Naive thymus-derived CD4-positive, alpha-beta T cell (primary cell): ENCODE measurements around the gene RALGPS1. TPM values are rescaled to one million over a fixed set of nuclear protein-coding genes. Genes with fewer than 3 reads are reported as not detected.

ENCODE experiments used
- ATAC-seq: fragments of 150-1000 bp; cut with Tn5 transposase; 2 replicates; pipeline ENCODE4 v1.10.0; 2021; ENCODE audit warnings: mild to moderate bottlenecking, moderate library complexity
- CTCF ChIA-PET: fragments of 350-600 bp; sonication (Branson Sonifier 250); formaldehyde crosslinking; loops from one replicate; lab custom pipeline; 2021; ENCODE audit warnings: antibody characterized with exemption; lab: Charles Lee
- POLR2A ChIA-PET: fragments of 350-600 bp; sonication (Branson Sonifier 250); formaldehyde crosslinking; loops from one replicate; lab custom pipeline; 2021; ENCODE audit warnings: antibody characterized with exemption, inconsistent platforms; lab: Charles Lee
- DNase-seq, 9 donors: peaks; one replicate each; pipeline versions ENCODE4 v3.0.0 to v3.0.0-alpha.2; 2020 to 2022; ENCODE audit warnings: mixed read lengths in 1 of 9
- H3K27ac ChIP-seq: one replicate; pipeline ENCODE4 v1.7.0; 2013; ENCODE audit warnings: mild to moderate bottlenecking, low read depth, low read length, moderate library complexity
- H3K27me3 ChIP-seq, 2 donors: one replicate each; pipeline ENCODE4 v1.7.0; 2013; ENCODE audit warnings: low read length in 2 of 2, mild to moderate bottlenecking in 2 of 2, moderate library complexity in 2 of 2; ENCODE audit not compliant: control insufficient read depth in 2 of 2, insufficient read depth in 2 of 2
- H3K36me3 ChIP-seq, 3 experiments: 1 replicate in 2 of 3; 2 replicates in 1 of 3; pipeline ENCODE4 v1.7.0; 2013; ENCODE audit warnings: low read length in 3 of 3, mild to moderate bottlenecking in 3 of 3, moderate library complexity in 1 of 3; ENCODE audit not compliant: insufficient read depth in 3 of 3, control insufficient read depth in 2 of 3
- H3K4me1 ChIP-seq, 2 donors: one replicate each; pipeline ENCODE4 v1.7.0; 2013; ENCODE audit warnings: low read length in 2 of 2, mild to moderate bottlenecking in 2 of 2, moderate library complexity in 1 of 2; ENCODE audit not compliant: control insufficient read depth in 2 of 2, insufficient read depth in 2 of 2
- H3K4me3 ChIP-seq: 2 replicates; pipeline ENCODE4 v1.7.0; 2013; ENCODE audit warnings: mild to moderate bottlenecking, low read length
- H3K9me3 ChIP-seq, 3 experiments: 1 replicate in 2 of 3; 2 replicates in 1 of 3; pipeline ENCODE4 v1.7.0; 2013; ENCODE audit warnings: low read length in 3 of 3; ENCODE audit not compliant: control insufficient read depth in 2 of 3
- H3K27ac Mint-ChIP-seq, 9 donors: one replicate each; pipeline ENCODE4 v1.8.0; 2020 to 2022; ENCODE audit warnings: mixed read lengths in 9 of 9, mild to moderate bottlenecking in 8 of 9, moderate library complexity in 5 of 9, inconsistent platforms in 2 of 9
- H3K27me3 Mint-ChIP-seq, 5 donors: one replicate each; pipeline ENCODE4 v1.8.0; 2021 to 2022; ENCODE audit warnings: mixed read lengths in 5 of 5, mild to moderate bottlenecking in 1 of 5
- H3K36me3 Mint-ChIP-seq, 5 donors: one replicate each; pipeline ENCODE4 v1.8.0; 2020 to 2022; ENCODE audit warnings: mixed read lengths in 5 of 5, mild to moderate bottlenecking in 3 of 5, inconsistent platforms in 1 of 5
- H3K4me1 Mint-ChIP-seq, 7 donors: one replicate each; pipeline ENCODE4 v1.8.0; 2020 to 2022; ENCODE audit warnings: mixed read lengths in 7 of 7, mild to moderate bottlenecking in 3 of 7, inconsistent platforms in 1 of 7
- H3K4me3 Mint-ChIP-seq, 10 donors: one replicate each; pipeline ENCODE4 v1.8.0; 2020 to 2022; ENCODE audit warnings: mild to moderate bottlenecking in 10 of 10, mixed read lengths in 10 of 10, moderate library complexity in 6 of 10, inconsistent platforms in 2 of 10
- H3K9me3 Mint-ChIP-seq, 11 donors: one replicate each; pipeline ENCODE4 v1.8.0; 2020 to 2022; ENCODE audit warnings: mixed read lengths in 11 of 11, mild to moderate bottlenecking in 4 of 11, inconsistent platforms in 1 of 11, moderate library complexity in 1 of 11
- intact Hi-C, 2 donors: fragments of 100-400 bp; cut with micrococcal nuclease; formaldehyde crosslinking; loops; one replicate each; pipeline ENCODE4 v1.15.1; 2023
- polyA plus RNA-seq, 2 donors: library from polyadenylated mRNA; unstranded; fragments of 300-500 nt; fragmentation: Illumina TruSeq; gene quantifications; one replicate each; pipeline ENCODE4 v1.2.3, GENCODE V29; 2021
- total RNA-seq, 6 experiments: library from RNA in 5 of 6; stranded (reverse) in 5 of 6; gene quantifications; 1 replicate in 5 of 6; 2 replicates in 1 of 6; pipeline ENCODE4 v1.2.3 and lab custom pipeline; 2021 to 2026

The RALGPS1 gene
- total and polyA plus RNA-seq, 7 experiments from 2014 or later = 1.0 to 8.3 (median 4.1) TPM

DNA sequence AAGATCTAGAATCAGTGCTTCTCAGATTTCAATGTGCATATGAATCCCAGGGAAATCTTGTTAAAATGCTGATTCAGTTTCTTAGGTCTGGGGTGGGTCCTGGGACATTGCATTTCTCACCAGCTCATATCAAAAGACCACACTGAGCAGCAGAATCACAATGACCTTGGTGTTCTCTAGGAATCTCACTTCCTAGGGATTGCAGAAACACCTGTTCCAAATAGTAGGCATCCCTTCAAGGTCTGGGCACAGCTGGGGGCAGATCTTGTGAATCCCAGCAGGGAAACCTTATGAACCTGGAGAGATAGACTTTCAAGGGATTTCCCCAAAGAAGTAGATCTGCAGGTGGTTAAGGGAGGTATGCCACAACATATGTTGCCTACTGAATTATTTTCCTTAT lies 341.1 kb downstream of the RALGPS1 start:
- Mint-ChIP-seq H3K36me3 (peaks cover 0 to 9% (median 0%) of the 10 kb centered on the region in 5 donors), H3K9me3 (no peaks in the 10 kb centered on the region), H3K27me3 (peaks cover 7 to 54% (median 17%) of the 10 kb centered on the region in 5 donors), H3K27ac (no peak overlapping the region), H3K4me3 (no peak overlapping the region), H3K4me1 (peaks cover 0 to 3% (median 0%) of the 10 kb centered on the region in 7 donors)
- Histone ChIP-seq H3K9me3 (no peaks in the 10 kb centered on the region), H3K36me3 (no peaks in the 10 kb centered on the region), H3K27me3 (no peaks in the 10 kb centered on the region), H3K4me1 (no peaks in the 10 kb centered on the region), H3K27ac (no peak overlapping the region), H3K4me3 (no peak overlapping the region)
- intact Hi-C loops = no loop called here
- ATAC-seq (no peak), DNase-seq (no peak)
- ChIA-PET CTCF (no interaction called here), POLR2A (no interaction called here)

DNA sequence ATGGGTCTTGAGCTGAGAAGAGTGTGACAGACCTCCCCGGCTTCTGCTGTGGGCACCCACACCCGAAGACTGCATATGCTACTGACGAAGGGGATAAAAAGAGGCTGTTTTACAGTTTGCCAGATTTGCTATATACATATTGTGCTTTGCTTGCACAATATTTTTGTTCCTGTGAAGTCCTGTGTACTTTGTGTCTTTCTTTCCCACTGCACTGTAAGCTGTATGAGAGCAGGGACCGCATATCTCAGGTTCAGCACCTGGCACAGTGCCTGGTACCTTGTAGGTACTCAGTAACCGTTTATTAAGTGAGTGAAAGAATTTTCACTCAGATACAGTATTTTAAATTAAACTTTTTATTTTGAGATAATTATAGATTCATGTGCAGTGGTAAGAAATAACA lies 341.7 kb downstream of the RALGPS1 start:
- DNase-seq (no peak), ATAC-seq (no peak)
- H3K9me3 ChIP-seq = no peaks in the 10 kb centered on the region
- POLR2A ChIA-PET = no interaction called here
- H3K27ac ChIP-seq = no peak overlapping the region
- no peaks in the 10 kb centered on the region for H3K36me3 ChIP-seq
- CTCF ChIA-PET = no interaction called here
- H3K4me3 ChIP-seq = no peak overlapping the region
- Mint-ChIP-seq H3K9me3 (no peaks in the 10 kb centered on the region), H3K4me1 (peaks cover 0 to 2% (median 0%) of the 10 kb centered on the region in 7 donors), H3K4me3 (no peak overlapping the region), H3K27ac (no peak overlapping the region), H3K36me3 (peaks cover 0 to 6% (median 0%) of the 10 kb centered on the region in 5 donors), H3K27me3 (peaks cover 7 to 51% (median 17%) of the 10 kb centered on the region in 5 donors)
- intact Hi-C loops = no loop called here
- H3K27me3 ChIP-seq = no peaks in the 10 kb centered on the region
- no peaks in the 10 kb centered on the region for H3K4me1 ChIP-seq

DNA sequence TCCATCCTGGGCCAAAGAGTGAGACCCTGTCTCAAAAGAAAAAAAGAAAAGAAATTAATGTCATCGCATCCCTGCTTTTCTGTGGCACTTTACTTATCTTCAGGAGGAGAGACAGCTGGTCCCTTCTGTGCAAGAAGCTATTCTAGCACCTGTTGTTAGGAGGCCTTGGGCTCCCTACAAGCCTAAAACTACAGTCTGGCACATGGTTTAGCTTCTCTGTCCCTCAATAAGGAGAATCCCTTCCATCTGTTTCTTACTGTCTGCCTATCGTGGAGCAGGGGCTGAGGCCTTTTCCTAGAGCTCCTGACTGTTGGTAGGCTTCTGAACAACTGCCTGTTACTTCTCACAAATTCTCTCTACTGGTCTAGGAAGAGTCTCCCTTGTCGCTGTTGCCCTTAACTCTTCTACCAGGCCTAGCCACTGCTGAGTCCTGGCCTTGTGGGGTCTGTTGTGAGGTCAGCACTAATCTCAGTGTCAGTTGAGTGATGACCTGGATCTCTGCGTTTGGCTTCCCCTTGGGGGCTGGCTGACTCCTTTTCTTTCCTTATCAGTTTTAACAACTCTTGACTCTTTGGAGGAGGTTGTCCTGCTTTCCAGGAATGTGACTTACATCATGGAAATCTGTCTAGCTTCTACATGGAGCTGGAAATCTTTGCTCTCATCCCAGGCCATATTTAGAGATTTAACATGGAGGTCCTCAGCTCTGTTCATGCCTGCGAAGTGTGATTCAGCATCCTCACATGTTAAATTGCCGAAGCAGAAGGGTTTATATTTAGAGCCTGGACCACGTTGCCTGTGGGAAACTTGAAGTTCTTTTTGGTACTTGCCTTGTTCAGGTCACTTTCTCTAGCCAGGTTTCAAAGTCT lies 344.3 kb downstream of the RALGPS1 start:
- no peaks in the 10 kb centered on the region for H3K36me3 ChIP-seq
- Mint-ChIP-seq H3K27me3 (peaks cover 0 to 32% (median 10%) of the 10 kb centered on the region in 5 donors), H3K36me3 (peaks cover 0 to 4% (median 0%) of the 10 kb centered on the region in 5 donors), H3K4me3 (no peak overlapping the region), H3K4me1 (no peaks in the 10 kb centered on the region), H3K9me3 (no peaks in the 10 kb centered on the region), H3K27ac (no peak overlapping the region)
- no peak for DNase-seq
- no peak for ATAC-seq
- H3K9me3 ChIP-seq = no peaks in the 10 kb centered on the region
- H3K27ac ChIP-seq = no peak overlapping the region
- ChIA-PET CTCF (interaction anchor here (1.0 kb wide), 1 partner anchor 58 kb away, joined by 3 read pairs; no protein-coding TSS in a partner anchor), POLR2A (no interaction called here)
- intact Hi-C loops = no loop called here
- H3K4me3 ChIP-seq = no peak overlapping the region
- no peaks in the 10 kb centered on the region for H3K4me1 ChIP-seq
- H3K27me3 ChIP-seq = no peaks in the 10 kb centered on the region

DNA sequence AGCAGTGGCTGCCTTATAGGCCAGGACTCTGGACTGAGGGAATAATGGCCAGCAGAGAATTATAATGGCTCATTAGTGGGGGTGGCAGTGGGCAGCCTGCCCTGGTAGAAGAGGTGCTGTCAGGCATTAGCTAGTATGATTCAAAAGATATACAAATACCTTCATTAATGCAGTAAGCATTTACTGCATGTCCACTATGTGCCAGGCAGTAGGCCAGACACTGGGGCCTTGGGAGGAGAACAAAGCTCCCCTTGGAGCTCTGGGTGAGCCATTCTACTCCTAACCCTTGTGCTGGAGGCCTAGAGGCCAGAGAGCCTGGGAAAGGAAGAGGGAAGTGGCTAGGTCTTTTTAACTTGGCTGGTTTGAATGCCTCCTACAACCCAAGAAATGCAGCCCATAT lies 348.0 kb downstream of the RALGPS1 start:
- H3K4me1 Mint-ChIP-seq = no peaks in the 10 kb centered on the region
- intact Hi-C loops = no loop called here
- H3K9me3 ChIP-seq = no peaks in the 10 kb centered on the region
- no peak overlapping the region for H3K27ac ChIP-seq
- ATAC-seq (no peak), DNase-seq (no peak)
- H3K9me3 Mint-ChIP-seq = no peaks in the 10 kb centered on the region
- no peak overlapping the region for H3K27ac Mint-ChIP-seq
- no peak overlapping the region for H3K4me3 Mint-ChIP-seq
- H3K4me1 ChIP-seq = no peaks in the 10 kb centered on the region
- CTCF ChIA-PET = no interaction called here
- no peak overlapping the region for H3K4me3 ChIP-seq
- H3K27me3 ChIP-seq = no peaks in the 10 kb centered on the region
- peaks cover 0 to 26% (median 4%) of the 10 kb centered on the region in 5 donors for H3K27me3 Mint-ChIP-seq
- peaks cover 0 to 4% (median 0%) of the 10 kb centered on the region in 5 donors for H3K36me3 Mint-ChIP-seq
- POLR2A ChIA-PET = no interaction called here
- no peaks in the 10 kb centered on the region for H3K36me3 ChIP-seq

DNA sequence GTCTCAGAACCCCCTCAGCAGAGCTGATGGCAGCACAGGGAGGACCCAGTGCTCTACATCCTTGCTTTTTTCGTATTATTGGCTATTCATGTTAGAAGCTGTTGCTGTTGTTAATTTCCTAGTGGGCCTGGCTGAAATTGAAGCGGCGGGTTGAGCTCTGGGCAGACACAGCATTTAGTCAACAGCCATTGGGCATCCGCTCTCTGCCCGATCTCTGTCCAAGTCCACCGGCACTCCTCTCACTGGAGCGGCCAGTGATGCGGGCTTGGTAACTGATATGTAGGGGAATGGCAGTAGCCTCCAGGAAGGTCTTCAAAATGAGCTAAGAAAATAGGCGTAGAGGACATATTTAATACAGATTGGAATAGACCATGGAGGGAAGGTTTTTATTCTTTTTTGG lies 348.7 kb downstream of the RALGPS1 start:
- no peaks in the 10 kb centered on the region for H3K36me3 ChIP-seq
- DNase-seq (no peak), ATAC-seq (no peak)
- Mint-ChIP-seq H3K4me3 (no peak overlapping the region), H3K27me3 (peaks cover 0 to 28% (median 4%) of the 10 kb centered on the region in 5 donors), H3K9me3 (no peaks in the 10 kb centered on the region), H3K27ac (no peak overlapping the region), H3K4me1 (no peaks in the 10 kb centered on the region), H3K36me3 (peaks cover 0 to 4% (median 0%) of the 10 kb centered on the region in 5 donors)
- intact Hi-C loops = no loop called here
- no peak overlapping the region for H3K4me3 ChIP-seq
- no peaks in the 10 kb centered on the region for H3K9me3 ChIP-seq
- ChIA-PET CTCF (no interaction called here), POLR2A (no interaction called here)
- H3K4me1 ChIP-seq = no peaks in the 10 kb centered on the region
- H3K27me3 ChIP-seq = no peaks in the 10 kb centered on the region
- H3K27ac ChIP-seq = no peak overlapping the region

DNA sequence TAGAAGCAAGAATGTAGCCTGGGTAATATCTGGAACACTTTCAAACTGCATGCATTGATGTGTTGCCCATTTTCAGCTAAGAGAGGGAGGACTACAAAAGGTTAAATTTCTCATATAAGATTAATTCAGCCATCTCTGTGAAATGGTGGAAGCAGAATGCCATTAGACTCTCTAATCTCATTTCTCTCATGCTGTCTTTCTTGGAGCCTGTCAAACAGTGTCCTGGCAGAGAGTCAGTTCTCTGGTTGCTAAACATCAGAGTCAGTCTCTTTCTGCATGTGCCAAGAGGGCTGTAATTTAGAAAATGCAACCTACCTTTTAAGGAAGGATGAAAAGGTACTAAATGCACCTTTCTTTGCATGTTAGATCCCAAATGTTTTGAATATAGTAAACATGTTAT lies 349.1 kb downstream of the RALGPS1 start:
- Mint-ChIP-seq H3K9me3 (no peaks in the 10 kb centered on the region), H3K4me1 (no peaks in the 10 kb centered on the region), H3K4me3 (no peak overlapping the region), H3K27ac (no peak overlapping the region), H3K36me3 (peaks cover 0 to 4% (median 0%) of the 10 kb centered on the region in 5 donors), H3K27me3 (peaks cover 0 to 30% (median 4%) of the 10 kb centered on the region in 5 donors)
- Histone ChIP-seq H3K27me3 (no peaks in the 10 kb centered on the region), H3K4me3 (no peak overlapping the region), H3K36me3 (no peaks in the 10 kb centered on the region), H3K4me1 (no peaks in the 10 kb centered on the region), H3K27ac (no peak overlapping the region), H3K9me3 (no peaks in the 10 kb centered on the region)
- intact Hi-C loops = no loop called here
- ChIA-PET CTCF (no interaction called here), POLR2A (no interaction called here)
- DNase-seq = no peak
- no peak for ATAC-seq
